ENCODE data around the gene MPRIP.

Gene MPRIP

GRCh38 chr17:17225901-17226300 lies 183.6 kb downstream of the MPRIP start:
- no peak for DNase-seq

DNA sequence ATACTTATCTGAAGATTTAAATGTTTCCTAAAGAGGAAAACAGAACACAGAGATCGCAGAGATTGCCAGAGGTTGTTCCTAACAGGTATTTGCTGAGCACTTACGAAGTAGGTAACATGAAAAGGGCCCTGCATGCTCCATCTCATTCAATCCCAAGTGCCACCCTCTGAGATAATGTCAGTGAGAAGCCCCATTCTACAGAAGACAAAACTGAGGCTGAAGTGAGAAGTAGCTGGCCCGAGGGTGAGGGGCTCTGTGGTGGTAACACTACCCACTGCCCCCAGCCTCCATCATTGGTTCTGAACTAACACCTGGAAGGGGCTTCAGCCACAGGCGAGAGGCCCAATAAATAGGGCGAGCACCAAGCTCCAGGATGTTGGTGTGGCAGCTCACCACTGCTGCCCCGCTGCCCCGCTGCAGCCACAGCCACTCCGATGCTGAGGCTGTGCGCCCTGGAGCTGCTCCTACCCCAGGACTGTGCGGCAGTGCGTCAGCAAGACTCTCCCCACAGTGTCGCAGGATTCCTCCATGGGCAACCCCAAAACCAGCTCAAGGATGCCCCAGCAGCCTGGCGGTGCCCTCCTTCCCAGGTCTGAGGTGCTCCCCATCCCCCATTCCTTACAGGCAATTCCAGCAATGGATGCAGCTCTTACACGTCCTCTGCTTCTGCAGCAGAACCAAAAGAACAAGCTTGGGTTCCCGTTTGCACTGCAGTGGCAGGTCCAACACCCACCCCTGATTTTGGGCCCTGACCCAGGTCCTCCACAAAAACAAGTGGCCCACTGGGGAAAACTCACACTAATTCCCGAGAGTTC lies 184.4 kb downstream of the MPRIP start:
- DNase-seq = no peak

- no peak for DNase-seq
Measured at GRCh38 chr17:17227608-17228520, 185.6 kb downstream of the MPRIP start.

DNA sequence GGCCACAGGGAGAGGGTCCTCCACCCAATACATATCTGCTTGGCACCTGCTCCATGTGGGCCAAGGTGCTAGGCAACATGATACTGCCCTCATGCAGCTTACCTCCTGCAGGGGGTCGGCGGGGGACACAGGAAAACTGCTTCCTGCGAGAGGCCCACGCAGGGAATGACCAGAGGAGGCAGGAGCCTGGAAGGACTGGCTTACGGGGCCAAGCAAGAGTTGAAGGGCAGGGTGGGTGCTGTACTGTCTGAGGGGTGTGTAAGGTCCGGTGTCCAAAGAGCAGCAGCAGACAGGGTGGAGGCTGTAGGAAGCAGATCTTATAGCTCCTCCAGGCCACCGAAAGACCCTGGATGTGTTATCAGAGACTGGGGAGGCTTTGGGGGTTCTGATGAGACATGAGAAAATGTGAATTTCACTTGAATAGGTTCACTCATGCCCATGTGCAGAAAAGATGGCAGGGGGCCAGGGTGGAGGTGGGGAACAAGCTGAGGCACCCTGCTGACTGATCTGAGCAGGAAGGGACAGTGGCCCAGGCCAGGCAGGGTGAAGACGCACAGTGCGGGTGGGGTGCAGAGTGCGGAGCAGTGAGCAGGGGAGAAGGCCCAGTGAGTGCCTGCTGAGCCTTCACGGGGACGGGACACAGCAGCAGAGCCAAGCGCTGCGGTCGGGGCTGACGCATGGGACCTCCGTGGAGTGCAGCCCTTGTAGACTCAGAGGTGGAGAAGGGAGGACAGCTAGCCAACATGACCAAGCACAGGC lies 186.4 kb downstream of the MPRIP start:
- no peak for DNase-seq

GRCh38 chr17:17229416-17230384 lies 187.4 kb downstream of the MPRIP start:
- DNase-seq = no peak

- no peak for DNase-seq
Measured at GRCh38 chr17:17231621-17232302, 189.5 kb downstream of the MPRIP start.

DNA sequence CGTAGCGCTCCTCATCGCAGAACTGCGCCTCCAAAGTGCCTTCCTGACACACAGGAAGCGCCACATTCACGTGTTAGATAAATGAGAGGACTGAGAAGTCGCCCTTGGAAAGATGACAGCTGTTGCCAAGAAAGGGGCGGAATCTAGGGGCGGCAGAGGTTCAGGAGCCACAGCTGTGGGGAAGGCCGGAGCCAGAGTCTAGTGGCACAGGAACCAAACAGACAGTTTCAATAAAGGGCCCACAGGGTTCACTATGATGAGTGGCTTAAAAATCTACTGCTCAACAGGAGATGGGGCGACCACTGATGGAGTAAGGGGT lies 190.0 kb downstream of the MPRIP start:
- no peak for DNase-seq

GRCh38 chr17:17235212-17236174 lies 193.2 kb downstream of the MPRIP start:
- DNase-seq = no peak

DNA sequence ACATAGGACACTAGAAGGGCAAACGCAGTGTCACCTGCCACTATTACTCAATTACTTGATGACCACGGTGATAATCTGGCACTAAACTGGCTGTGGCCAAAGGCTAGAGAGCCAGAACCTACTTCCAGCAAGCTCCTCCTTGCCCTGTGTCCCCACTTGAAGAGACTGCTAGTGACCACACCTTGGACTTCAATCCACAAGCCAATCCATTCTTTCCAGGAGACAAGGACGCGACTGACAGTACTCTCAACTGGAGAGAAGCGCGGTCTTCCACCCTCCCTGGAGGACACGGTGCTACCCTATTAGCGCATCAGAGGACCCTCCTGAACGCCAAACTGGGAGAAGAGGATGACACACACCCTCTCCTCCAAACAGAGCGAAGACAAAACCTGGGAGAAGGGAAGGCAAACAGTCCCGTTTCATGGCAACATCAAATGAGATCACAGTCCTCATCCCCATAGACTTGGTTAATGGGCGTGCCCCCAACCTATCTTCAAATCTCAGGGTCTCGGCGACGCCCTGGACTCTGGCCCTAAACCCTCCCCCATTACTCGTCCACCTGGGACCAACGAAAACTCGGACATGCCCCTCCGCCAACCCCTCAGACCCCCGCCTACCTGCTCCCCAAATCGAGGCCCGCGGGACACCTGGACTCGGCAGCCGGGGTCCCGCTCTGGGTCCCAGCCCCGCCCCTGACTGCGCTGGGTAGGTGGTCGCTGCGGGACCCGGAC lies 194.2 kb downstream of the MPRIP start:
- DNase-seq = peak; percentile 30 to 34

- DNase-seq = peak; percentile 88 to 91
Measured at GRCh38 chr17:17237026-17237799, 195.0 kb downstream of the MPRIP start, which contains the start of gene FLCN. TSS of gene FLCN (minus strand) at chr17:17237168. CDS start at chr17:17228137, 9,031 bp downstream.

DNA sequence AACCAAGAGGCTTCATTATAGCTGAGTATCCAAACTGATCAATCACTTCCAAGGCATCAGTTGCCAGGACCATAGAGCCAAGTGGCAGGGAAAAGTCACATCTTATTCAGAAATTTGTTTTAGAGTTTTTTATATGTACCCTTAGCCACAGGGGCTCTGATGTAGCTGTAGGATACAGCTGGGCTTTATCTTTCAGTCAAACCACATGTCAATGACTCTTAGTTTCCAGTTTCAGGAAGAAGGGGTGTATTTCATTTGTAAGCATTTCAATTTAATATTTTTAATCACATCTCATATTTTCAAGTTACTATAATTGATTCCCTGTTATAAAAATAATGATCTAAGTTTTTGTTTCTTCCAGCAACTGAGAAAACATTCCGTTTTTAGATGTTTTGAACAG lies 197.6 kb downstream of the MPRIP start:
- no peak for DNase-seq

DNA sequence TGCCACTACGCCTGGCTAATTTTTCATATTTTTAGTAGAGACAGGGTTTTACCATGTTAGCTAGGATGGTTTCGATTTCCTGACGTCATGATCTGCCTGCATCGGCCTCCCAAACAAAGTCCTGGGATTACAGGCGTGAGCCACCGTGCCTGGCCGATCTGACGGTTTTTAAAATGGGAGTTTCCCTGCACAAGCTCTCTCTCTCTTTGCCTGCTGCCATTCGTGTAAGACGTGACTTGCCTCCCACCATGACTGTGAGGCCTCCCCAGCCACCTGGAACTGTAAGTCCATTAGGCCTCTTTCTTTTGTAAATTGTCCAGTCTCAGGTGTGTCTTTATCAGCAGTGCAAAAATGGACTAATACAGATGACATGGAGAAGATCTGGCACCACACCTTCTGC lies 199.4 kb downstream of the MPRIP start:
- no peak for DNase-seq

DNA sequence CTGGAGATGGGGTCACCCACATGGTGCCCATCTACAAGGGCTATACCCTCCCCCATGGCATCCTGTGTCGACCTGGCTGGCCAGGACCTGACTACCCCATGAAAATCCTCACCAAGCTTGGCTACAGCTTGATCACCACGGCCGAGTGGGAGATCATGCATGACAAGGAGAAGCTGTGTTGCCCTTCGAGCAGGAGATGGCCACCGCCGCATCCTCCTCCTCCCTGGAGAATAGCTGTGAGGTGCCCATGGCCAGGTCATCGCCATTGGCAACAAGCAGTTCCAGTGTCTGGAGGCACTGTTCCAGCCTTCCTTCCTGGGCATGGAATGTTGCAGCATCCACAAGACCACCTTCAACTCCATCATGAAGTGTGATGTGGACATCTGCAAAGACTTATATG lies 200.0 kb downstream of the MPRIP start:
- DNase-seq = no peak

Measured in activated T-cell treated with anti-CD3 and anti-CD28 coated beads, Interleukin-2, amount 50 U/mL, for 48 hours (primary cell).